Heart right ventricle (tissue), 16 donors: Measurements from ENCODE around the gene CLEC2A. TPM values are rescaled to one million over a fixed set of nuclear protein-coding genes. Genes with fewer than 3 reads are reported as not detected.
A peak's percentile ranks its signal among the peaks of the same experiment; 100 is the strongest.

Experiments
- ATAC-seq, 8 donors: fragments of 200-7000 bp; cut with Tn5 transposase; one replicate each; pipeline ENCODE4 v1.9.1; 2020; ENCODE audit warnings: mild to moderate bottlenecking in 8 of 8, moderate library complexity in 8 of 8, moderate number of reproducible peaks in 1 of 8
- DNase-seq, 2 donors: peaks; one replicate each; pipeline ENCODE4 v3.0.0-alpha.2; 2020
- H3K27ac ChIP-seq, 10 donors: fragments of 200-600 bp; sonication (generic) in 2 of 10; one replicate each; pipeline versions ENCODE4 v1.5.0 to v1.8.0; 2020 to 2022; ENCODE audit warnings: mild to moderate bottlenecking in 3 of 10
- H3K27me3 ChIP-seq, 7 donors: fragments of 200-600 bp; one replicate each; pipeline ENCODE4 v1.8.0; 2021 to 2022; ENCODE audit warnings: mild to moderate bottlenecking in 2 of 7
- H3K36me3 ChIP-seq, 9 donors: fragments of 200-600 bp; sonication (generic) in 1 of 9; one replicate each; pipeline versions ENCODE4 v1.5.0 to v1.8.0; 2020 to 2022; ENCODE audit warnings: mild to moderate bottlenecking in 2 of 9
- H3K4me1 ChIP-seq, 9 donors: fragments of 200-600 bp; sonication (generic) in 1 of 9; one replicate each; pipeline versions ENCODE4 v1.5.0 to v1.8.0; 2020 to 2022; ENCODE audit warnings: mild to moderate bottlenecking in 4 of 9
- H3K4me3 ChIP-seq, 10 donors: fragments of 200-600 bp; sonication (generic) in 2 of 10; one replicate each; pipeline versions ENCODE4 v1.5.0 to v1.8.0; 2020 to 2022; ENCODE audit warnings: mild to moderate bottlenecking in 7 of 10, moderate library complexity in 2 of 10
- H3K9me3 ChIP-seq, 11 donors: fragments of 200-600 bp in 10 of 11; sonication (generic) in 2 of 11; one replicate each; pipeline versions ENCODE4 v1.5.0 to v1.8.0; 2013 to 2022; ENCODE audit warnings: mild to moderate bottlenecking in 2 of 11, control low read depth in 1 of 11, moderate library complexity in 1 of 11
- WGBS, 2 donors: extraction: QIAGEN DNeasy Blood & Tissue Kit; methylation state at CpG; one replicate each; pipeline ENCODE4 v1.1.7; 2013; ENCODE audit warnings: inconsistent platforms in 1 of 2; 5-methylcytosine and 5-hydroxymethylcytosine counted together
- intact Hi-C, 10 donors: fragments of 100-400 bp; cut with DNase I; formaldehyde crosslinking; loops; one replicate each; pipeline versions ENCODE4 v1.11.1 to v1.14.2; 2022
- polyA plus RNA-seq, 2 donors: library from polyadenylated mRNA; stranded (reverse); fragments of 200-250 nt; gene quantifications; one replicate each; pipeline ENCODE4 v1.2.3, GENCODE V29; 2013
- total RNA-seq, 10 donors: library from RNA; stranded (reverse); fragmentation: NEBNext Ultra II Directional in 3 of 10; extraction: Animal tissue kit (Norgen Biotek cat#: 25700) in 3 of 10; gene quantifications; one replicate each; pipeline versions ENCODE4 v1.2.1 to v1.2.4, GENCODE V29; 2021 to 2023
- TF ChIP-seq, protein P1 (sequence below), 9 donors: fragments of 200-600 bp; sonication (generic) in 2 of 9; IDR thresholded peaks; one replicate each; pipeline versions ENCODE4 v1.5.0 to v1.8.0; 2021 to 2022; ENCODE audit warnings: antibody characterized with exemption in 9 of 9, mild to moderate bottlenecking in 5 of 9, moderate library complexity in 1 of 9
- donor health status: Arrhythmogenic right ventricular cardiomyopathy.
- donor health status: ischemic (EF 13 %, LVEDD 7.1; RV severe dilation, severe dysfunction).
- donor health status: healthy with polysubstance abuse.
- donor health status: DM: no; HTN: yes; CAD: no.
- donor health status: DM: no; HTN: no; CAD: no.
- donor health status: ischemic (EF 25% LVEDD 6.9; RV normal size, moderate dysfunction).
- donor health status: ischemic (EF 25% LVEDD 5.7; RV mildly dilated, moderate dysfunction).
- donor health status: healthy.
- donor health status: DM: yes; HTN: yes; CAD: no.
- donor health status: Ischemic cardiomyopathy.
- donor health status: ischemic (EF 35%, LVEDD 5.7; RV mildly dilated, moderate dysfunction).
- donor health status: nonischemic (EF 11% LVEDD 7.7; RV severe dilation, severe dysfunction).
- donor health status: DM: yes; HTN: yes; CAD: no.
- donor health status: PGD.
- donor health status: ischemic (EF 29% LVEDD 5.4; RV normal size, mild dysfunction).
- donor health status: nonischemic (EF 23%, LVEDD 6.1; RV moderate dilation, normal function).

Gene CLEC2A
- total and polyA plus RNA-seq, 12 donors = not detected

DNA sequence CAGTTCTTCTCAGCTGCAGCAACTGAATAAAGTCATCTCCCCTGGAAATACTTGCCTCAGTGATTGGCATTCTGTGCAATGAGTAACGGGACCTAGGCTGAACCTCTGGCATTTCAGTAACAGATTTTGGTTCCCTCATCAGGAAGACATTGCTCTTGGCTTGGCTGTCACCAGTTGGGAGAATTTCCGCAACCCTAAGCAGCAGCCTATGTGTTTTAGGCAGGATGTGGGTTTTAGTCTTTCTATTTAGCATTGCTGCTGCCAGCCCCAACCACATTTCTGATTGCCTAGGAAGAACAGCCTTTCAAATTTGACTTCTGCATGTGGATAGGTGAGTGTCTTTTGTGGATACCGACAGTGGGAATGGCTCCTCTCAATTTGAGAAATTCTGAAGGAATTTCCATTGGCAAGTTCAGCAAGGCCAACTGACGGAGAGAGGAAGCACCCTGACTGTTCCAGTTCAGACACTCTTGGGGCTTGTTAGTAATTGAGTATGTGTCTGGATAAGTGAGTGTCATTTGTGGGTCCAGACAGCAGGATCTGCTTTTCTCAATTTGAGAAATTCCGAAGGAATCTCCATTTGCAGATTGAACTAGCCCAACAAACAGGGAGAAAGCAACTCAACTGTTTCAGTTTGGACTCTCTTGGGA is 19.0 kb upstream of the CLEC2A start:
- Histone ChIP-seq H3K4me1 (peaks cover 0 to 32% (median 0%) of the 10 kb centered on the region in 9 donors), H3K36me3 (no peaks in the 10 kb centered on the region), H3K27me3 (no peaks in the 10 kb centered on the region), H3K9me3 (no peaks in the 10 kb centered on the region), H3K27ac (peak overlapping the region in 1 of 10 donors; percentile 56), H3K4me3 (peak overlapping the region in 1 of 10 donors; percentile 5)
- DNase-seq = no peak
- WGBS, 2 donors = 81 to 82% methylated on average over 5 of the region's 5 CpGs
- intact Hi-C loops = loop anchor here in 1 of 10 donors (2.0 kb wide), 1 partner anchor 20 kb away; the partner anchor contains the start of gene CLEC12A
- ATAC-seq = no peak
- TF ChIP-seq, protein P1, sequence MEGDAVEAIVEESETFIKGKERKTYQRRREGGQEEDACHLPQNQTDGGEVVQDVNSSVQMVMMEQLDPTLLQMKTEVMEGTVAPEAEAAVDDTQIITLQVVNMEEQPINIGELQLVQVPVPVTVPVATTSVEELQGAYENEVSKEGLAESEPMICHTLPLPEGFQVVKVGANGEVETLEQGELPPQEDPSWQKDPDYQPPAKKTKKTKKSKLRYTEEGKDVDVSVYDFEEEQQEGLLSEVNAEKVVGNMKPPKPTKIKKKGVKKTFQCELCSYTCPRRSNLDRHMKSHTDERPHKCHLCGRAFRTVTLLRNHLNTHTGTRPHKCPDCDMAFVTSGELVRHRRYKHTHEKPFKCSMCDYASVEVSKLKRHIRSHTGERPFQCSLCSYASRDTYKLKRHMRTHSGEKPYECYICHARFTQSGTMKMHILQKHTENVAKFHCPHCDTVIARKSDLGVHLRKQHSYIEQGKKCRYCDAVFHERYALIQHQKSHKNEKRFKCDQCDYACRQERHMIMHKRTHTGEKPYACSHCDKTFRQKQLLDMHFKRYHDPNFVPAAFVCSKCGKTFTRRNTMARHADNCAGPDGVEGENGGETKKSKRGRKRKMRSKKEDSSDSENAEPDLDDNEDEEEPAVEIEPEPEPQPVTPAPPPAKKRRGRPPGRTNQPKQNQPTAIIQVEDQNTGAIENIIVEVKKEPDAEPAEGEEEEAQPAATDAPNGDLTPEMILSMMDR (IDR thresholded peaks at IDR 0.05) = no peak

DNA sequence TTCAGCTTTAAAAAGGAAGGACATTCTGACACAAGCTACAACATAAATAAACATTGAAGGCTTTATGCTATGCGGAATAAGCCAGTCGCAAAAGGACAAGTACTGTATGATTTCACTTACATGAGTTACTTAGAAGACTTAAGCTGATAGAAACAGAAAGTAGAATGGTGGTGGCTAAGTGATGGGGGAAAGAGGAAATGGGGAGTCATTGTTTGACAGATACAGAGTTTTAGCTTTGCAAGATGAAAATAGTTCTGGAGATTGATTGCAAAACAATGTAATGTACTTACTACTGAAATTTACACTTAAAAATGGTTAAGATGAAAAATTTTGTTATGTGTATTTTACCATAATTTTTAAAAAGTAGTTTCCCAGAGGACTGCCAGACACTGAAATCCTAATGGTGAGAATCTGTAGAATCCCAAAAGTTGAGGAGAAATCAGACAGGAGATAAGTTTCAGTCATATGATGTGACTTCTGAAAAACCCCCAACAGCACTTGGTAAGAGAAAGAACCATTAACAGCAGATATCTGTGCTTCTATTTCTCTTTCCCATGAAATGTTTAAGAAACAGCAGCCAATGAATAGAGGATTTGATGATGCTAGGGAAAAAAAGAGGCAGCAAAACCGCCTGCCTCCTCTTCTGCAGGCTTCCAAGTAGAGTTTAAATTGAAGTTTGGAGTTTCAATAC is 16.6 kb upstream of the CLEC2A start:
- DNase-seq = no peak
- H3K4me1 ChIP-seq = peaks cover 0 to 43% (median 0%) of the 10 kb centered on the region in 9 donors
- ATAC-seq = no peak
- 73 to 79% methylated on average over 3 of the region's 3 CpGs for WGBS, 2 donors
- H3K27ac ChIP-seq = peak overlapping the region in 1 of 10 donors; percentile 71
- H3K27me3 ChIP-seq = peaks cover 0 to 6% (median 0%) of the 10 kb centered on the region in 7 donors
- no peaks in the 10 kb centered on the region for H3K9me3 ChIP-seq
- H3K4me3 ChIP-seq = no peak overlapping the region
- H3K36me3 ChIP-seq = no peaks in the 10 kb centered on the region
- TF ChIP-seq, protein P1 (IDR thresholded peaks at IDR 0.05) = no peak
- intact Hi-C loops = no loop called here

DNA sequence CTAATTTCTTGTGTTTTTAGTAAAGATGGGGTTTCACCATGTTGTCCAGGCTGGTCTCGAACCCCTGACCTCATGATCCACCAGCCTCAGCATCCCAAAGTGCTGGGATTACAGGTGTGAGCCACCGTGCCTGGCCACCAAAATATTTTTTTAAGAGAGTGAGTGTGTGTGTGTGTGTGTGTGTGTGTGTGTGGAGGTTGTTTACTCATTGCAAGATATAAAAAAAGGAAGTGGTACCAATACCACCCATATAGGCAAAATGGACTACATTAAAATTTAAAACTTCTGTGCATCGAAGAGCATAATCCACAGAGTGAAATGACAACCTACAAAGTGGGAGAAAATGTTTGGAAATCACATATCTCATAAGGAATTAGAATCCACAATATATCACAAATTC is 15.5 kb upstream of the CLEC2A start:
- intact Hi-C loops = no loop called here
- Histone ChIP-seq H3K27me3 (peaks cover 0 to 17% (median 0%) of the 10 kb centered on the region in 7 donors), H3K9me3 (no peaks in the 10 kb centered on the region), H3K4me1 (peaks cover 0 to 43% (median 0%) of the 10 kb centered on the region in 9 donors), H3K4me3 (no peak overlapping the region), H3K36me3 (no peaks in the 10 kb centered on the region), H3K27ac (peak overlapping the region in 1 of 10 donors; percentile 71)
- ATAC-seq = no peak
- 69 to 80% methylated on average over 3 of the region's 3 CpGs for WGBS, 2 donors
- DNase-seq = no peak
- TF ChIP-seq, protein P1 (IDR thresholded peaks at IDR 0.05) = no peak

DNA sequence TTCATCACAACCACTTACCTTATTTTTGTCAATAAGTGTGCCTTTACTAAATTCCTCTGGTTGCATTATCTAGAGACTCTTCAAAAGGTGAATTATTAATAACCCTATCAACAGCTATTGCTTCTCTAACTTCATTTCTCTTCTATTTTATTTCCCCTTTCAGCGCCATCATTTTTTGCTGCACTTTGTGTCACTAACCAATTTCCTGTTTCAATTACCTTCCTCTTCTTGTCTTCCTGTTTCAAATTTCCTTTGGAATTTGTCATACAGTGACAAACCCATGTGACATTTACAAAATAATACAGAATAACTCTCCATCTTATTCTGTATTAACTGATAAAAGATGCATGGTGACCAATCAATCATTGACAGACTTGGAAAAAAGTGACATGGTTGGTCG is 12.2 kb upstream of the CLEC2A start:
- intact Hi-C loops = no loop called here
- no peak for ATAC-seq

More for the DNA sequence above, 12.2 kb upstream of the CLEC2A start:
- H3K4me1 ChIP-seq = peaks cover 0 to 26% (median 0%) of the 10 kb centered on the region in 9 donors
- no peak for DNase-seq
- H3K27me3 ChIP-seq = peaks cover 0 to 32% (median 0%) of the 10 kb centered on the region in 7 donors
- peak overlapping the region in 1 of 10 donors; percentile 62 for H3K27ac ChIP-seq
- 75 to 76% methylated on average over 2 of the region's 2 CpGs for WGBS, 2 donors
- peaks cover 0 to under 1% (median 0%) of the 10 kb centered on the region in 11 donors for H3K9me3 ChIP-seq
- H3K36me3 ChIP-seq = no peaks in the 10 kb centered on the region
- no peak overlapping the region for H3K4me3 ChIP-seq
- TF ChIP-seq, protein P1 (IDR thresholded peaks at IDR 0.05) = no peak
